PC-9 (cell line): ENCODE results near the gene AEN. TPM values are rescaled to one million over a fixed set of nuclear protein-coding genes. Genes with fewer than 3 reads are reported as not detected.
A peak's percentile ranks its signal among the peaks of the same experiment; 100 is the strongest.
"Not testable (repeated sequence)": the region's sequence is repeated elsewhere in the genome, so short reads cannot be mapped to it uniquely, and the experiment has no call there.

Experiments used
- BruUV-seq: library from RNA; stranded (reverse); fragments of 400-500 nt; replicated peaks from 2 replicates; lab custom pipeline; 2021; lab: Mats Ljungman, UMichigan
- CTCF ChIA-PET: fragments of 300-600 bp; sonication (Branson Sonifier 250); formaldehyde crosslinking; loops from one replicate; lab custom pipeline; 2022; ENCODE audit warnings: antibody characterized with exemption; lab: Charles Lee
- POLR2A ChIA-PET: fragments of 300-600 bp; sonication (Branson Sonifier 250); formaldehyde crosslinking; loops from one replicate; lab custom pipeline; 2022; ENCODE audit warnings: antibody characterized with exemption; ENCODE audit not compliant: unreplicated experiment; lab: Charles Lee
- DNase-seq, 2 experiments: peaks; one replicate each; pipeline versions ENCODE4 v3.0.0 to v3.0.0-alpha.2; 2015 to 2022; ENCODE audit warnings: mixed read lengths in 1 of 2
- H2AFZ ChIP-seq: fragments of 200-600 bp; sonication (generic); 2 replicates; pipeline ENCODE4 v1.8.1; 2017; ENCODE audit warnings: antibody characterized with exemption
- H3F3A ChIP-seq: fragments of 200-600 bp; sonication (generic); 2 replicates; pipeline ENCODE4 v1.8.1; 2017; ENCODE audit warnings: antibody characterized with exemption, mild to moderate bottlenecking, low read depth; ENCODE audit not compliant: insufficient read depth
- H3K27ac ChIP-seq: fragments of 200-600 bp; sonication (generic); 2 replicates; pipeline ENCODE4 v1.6.1; 2016; ENCODE audit warnings: mixed run types
- H3K27me3 ChIP-seq: fragments of 200-600 bp; sonication (generic); 2 replicates; pipeline ENCODE4 v1.6.1; 2016; ENCODE audit warnings: low read depth, mixed run types; ENCODE audit not compliant: insufficient read depth
- H3K36me3 ChIP-seq: fragments of 200-600 bp; sonication (generic); 2 replicates; pipeline ENCODE4 v1.6.1; 2016; ENCODE audit warnings: low read depth, mixed run types
- H3K4me1 ChIP-seq: fragments of 200-600 bp; sonication (generic); replicated peaks from 2 replicates; pipeline ENCODE4 v1.6.1; 2016; ENCODE audit warnings: mixed run types; ENCODE audit not compliant: insufficient read depth
- H3K4me2 ChIP-seq: fragments of 200-600 bp; sonication (generic); 2 replicates; pipeline ENCODE4 v1.6.1; 2017; ENCODE audit warnings: mixed run types
- H3K4me3 ChIP-seq: fragments of 200-600 bp; sonication (generic); 2 replicates; pipeline ENCODE4 v1.6.1; 2016; ENCODE audit warnings: mixed run types
- H3K79me2 ChIP-seq: fragments of 200-600 bp; sonication (generic); 2 replicates; pipeline ENCODE4 v1.6.1; 2017; ENCODE audit warnings: low read depth, mixed run types
- H3K9me2 ChIP-seq: fragments of 200-600 bp; sonication (generic); 2 replicates; pipeline ENCODE4 v1.8.1; 2017; ENCODE audit warnings: mild to moderate bottlenecking; ENCODE audit not compliant: insufficient read depth
- H3K9me3 ChIP-seq: fragments of 200-600 bp; sonication (generic); 2 replicates; pipeline ENCODE4 v1.8.1; 2016; ENCODE audit warnings: low read depth; ENCODE audit not compliant: insufficient read depth
- H4K20me1 ChIP-seq: fragments of 200-600 bp; sonication (generic); 2 replicates; pipeline ENCODE4 v1.8.1; 2017; ENCODE audit not compliant: insufficient read depth
- EZH2 ChIP-seq: fragments of 200-600 bp; sonication (generic); IDR thresholded peaks from 2 replicates; pipeline ENCODE4 v1.8.0; 2017; ENCODE audit warnings: antibody characterized with exemption, low read depth
- intact Hi-C: fragments of 100-400 bp; cut with micrococcal nuclease; formaldehyde crosslinking; loops from one replicate; pipeline ENCODE4 v1.10.0; 2022; ENCODE audit not compliant: unreplicated experiment
- total RNA-seq: library from RNA; stranded (reverse); gene quantifications from 2 replicates; pipeline ENCODE4 v1.2.3, GENCODE V29; 2021
- TF ChIP-seq, protein P1 (sequence below): fragments of 200-600 bp; sonication (generic); conservative IDR thresholded peaks from 2 replicates; pipeline ENCODE4 v1.6.1; 2017; ENCODE audit warnings: mixed run types, antibody characterized with exemption, mild to moderate bottlenecking, moderate library complexity

The AEN gene
- total RNA-seq, 1 experiment from 2014 or later, result 7.8 TPM

DNA sequence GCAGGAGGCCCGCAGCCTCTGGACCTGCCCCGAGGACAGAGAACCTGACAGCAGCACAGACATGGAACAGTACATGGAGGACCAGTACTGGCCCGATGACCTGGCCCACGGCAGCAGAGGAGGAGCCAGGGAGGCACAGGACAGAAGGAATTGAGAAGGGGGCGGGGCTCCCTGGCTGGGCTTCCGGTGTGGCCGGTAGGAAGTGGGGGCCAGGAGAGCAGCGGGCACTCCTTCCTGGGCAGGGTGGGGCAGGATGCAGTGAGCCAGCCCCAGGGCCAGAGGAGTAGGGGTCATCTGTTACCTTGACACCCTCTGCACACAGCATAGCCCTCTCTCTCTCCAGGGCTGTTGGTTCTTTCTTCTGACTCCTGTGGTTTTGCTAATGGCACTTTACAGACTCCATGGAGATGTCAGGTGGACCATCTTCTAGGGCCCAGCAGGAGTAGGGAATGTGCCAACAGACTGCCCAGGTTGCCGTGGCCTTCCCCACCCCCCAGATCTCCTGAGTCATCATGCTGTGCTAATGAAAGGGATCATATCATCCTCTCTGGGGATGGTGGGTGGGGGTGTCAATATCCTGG lies 9.1 kb downstream of the AEN start:
- intact Hi-C loops, result no loop called here
- Histone ChIP-seq H3K9me3 (no peaks in the 10 kb centered on the region), H3K36me3 (peaks cover 12% of the 10 kb centered on the region), H2AFZ (no peak overlapping the region), H3K79me2 (peaks cover 27% of the 10 kb centered on the region), H3K4me3 (no peak overlapping the region), H4K20me1 (peaks cover 10% of the 10 kb centered on the region; the same call in 1 of the 2 replicates), H3F3A (peaks cover 4% of the 10 kb centered on the region), H3K4me1 (no peaks in the 10 kb centered on the region; the same call in 1 of the 2 replicates), H3K27ac (peak overlapping the region; percentile 16; the same call in 1 of the 2 replicates), H3K27me3 (no peaks in the 10 kb centered on the region), H3K9me2 (no peaks in the 10 kb centered on the region), H3K4me2 (no peak overlapping the region)
- ChIA-PET CTCF (no interaction called here), POLR2A (no interaction called here)
- peak in 1 of 2 experiments; percentile 10 for DNase-seq
- TF ChIP-seq, protein P1, sequence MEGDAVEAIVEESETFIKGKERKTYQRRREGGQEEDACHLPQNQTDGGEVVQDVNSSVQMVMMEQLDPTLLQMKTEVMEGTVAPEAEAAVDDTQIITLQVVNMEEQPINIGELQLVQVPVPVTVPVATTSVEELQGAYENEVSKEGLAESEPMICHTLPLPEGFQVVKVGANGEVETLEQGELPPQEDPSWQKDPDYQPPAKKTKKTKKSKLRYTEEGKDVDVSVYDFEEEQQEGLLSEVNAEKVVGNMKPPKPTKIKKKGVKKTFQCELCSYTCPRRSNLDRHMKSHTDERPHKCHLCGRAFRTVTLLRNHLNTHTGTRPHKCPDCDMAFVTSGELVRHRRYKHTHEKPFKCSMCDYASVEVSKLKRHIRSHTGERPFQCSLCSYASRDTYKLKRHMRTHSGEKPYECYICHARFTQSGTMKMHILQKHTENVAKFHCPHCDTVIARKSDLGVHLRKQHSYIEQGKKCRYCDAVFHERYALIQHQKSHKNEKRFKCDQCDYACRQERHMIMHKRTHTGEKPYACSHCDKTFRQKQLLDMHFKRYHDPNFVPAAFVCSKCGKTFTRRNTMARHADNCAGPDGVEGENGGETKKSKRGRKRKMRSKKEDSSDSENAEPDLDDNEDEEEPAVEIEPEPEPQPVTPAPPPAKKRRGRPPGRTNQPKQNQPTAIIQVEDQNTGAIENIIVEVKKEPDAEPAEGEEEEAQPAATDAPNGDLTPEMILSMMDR, result no peak
- no peak for TF ChIP-seq EZH2
- BruUV-seq, result no TSS peak

DNA sequence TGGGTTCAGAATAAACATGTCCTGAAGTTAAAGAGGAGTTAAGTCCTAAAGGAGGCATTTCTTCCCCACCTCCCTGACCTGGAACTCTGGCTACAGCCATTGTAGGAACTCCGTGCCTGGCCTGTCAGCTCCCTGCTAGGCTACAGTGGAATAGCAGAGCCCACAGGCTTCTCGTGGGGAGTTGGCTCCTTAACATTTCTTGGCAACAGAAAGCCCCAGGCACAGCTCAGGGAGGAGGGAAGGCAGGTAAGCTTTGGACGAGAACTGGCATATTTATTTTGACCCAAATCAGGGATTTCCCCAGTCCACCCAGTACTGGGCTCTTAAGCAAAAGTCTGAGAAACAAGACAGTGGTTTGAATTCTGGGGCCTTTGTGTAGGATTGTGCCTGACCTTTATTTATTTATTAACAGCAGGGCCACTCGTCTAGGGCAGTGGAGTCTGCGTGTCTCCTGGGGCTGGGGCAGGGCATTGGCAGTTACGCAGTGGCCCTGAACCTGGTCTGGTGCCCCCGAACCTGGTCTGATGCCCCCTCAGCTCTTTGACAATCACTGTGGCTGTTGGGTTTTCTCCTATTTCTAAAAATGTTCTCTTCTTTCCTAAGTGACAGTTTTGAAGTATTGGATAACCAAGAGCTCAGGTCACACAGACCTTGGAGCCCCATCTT lies 9.8 kb downstream of the AEN start:
- TF ChIP-seq, protein P1, result no peak
- no peak for TF ChIP-seq EZH2
- intact Hi-C loops, result no loop called here
- ChIA-PET POLR2A (no interaction called here), CTCF (no interaction called here)
- H3K9me3 ChIP-seq, result no peaks in the 10 kb centered on the region
- H4K20me1 ChIP-seq, result peaks cover 10% of the 10 kb centered on the region; the same call in 1 of the 2 replicates
- H3F3A ChIP-seq, result peaks cover 4% of the 10 kb centered on the region
- H3K4me3 ChIP-seq, result no peak overlapping the region
- H2AFZ ChIP-seq, result no peak overlapping the region
- no TSS peak for BruUV-seq
- no peaks in the 10 kb centered on the region for H3K27me3 ChIP-seq
- DNase-seq, result no peak
- H3K27ac ChIP-seq, result peak overlapping the region; percentile 16; the same call in 1 of the 2 replicates
- peaks cover 12% of the 10 kb centered on the region for H3K36me3 ChIP-seq
- peaks cover 24% of the 10 kb centered on the region for H3K79me2 ChIP-seq
- H3K9me2 ChIP-seq, result no peaks in the 10 kb centered on the region
- H3K4me2 ChIP-seq, result no peak overlapping the region
- H3K4me1 ChIP-seq, result peaks cover 6% of the 10 kb centered on the region

DNA sequence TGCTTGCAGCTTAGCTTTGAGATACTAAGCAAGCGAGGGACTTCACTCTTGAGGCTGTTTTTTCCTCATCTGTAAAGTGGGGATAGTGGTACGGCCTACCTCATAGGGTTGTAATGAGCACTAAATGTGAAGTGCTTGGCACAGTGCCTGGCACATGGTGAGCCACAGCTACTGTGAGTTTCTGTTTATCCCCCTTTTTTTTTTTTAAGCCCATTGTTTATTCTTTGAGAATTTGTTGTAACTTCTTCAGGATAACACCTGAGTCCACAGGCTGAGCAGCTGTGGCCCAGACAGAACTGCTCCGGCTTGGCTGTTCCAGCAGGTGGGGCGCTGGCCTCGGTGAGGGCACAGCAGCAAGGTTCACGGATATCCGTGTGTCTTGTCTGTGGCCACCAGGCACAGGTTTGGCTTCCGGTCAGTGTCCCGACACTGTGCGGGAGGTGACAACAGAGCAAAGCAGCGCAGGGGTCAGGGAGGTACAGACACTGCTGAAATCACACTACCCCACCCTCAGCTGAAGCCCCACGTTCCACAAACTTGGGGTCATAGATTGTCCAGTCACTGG lies 10.4 kb downstream of the AEN start:
- intact Hi-C loops, result no loop called here
- peaks cover 12% of the 10 kb centered on the region for H3K36me3 ChIP-seq
- CTCF ChIA-PET, result no interaction called here

DNA sequence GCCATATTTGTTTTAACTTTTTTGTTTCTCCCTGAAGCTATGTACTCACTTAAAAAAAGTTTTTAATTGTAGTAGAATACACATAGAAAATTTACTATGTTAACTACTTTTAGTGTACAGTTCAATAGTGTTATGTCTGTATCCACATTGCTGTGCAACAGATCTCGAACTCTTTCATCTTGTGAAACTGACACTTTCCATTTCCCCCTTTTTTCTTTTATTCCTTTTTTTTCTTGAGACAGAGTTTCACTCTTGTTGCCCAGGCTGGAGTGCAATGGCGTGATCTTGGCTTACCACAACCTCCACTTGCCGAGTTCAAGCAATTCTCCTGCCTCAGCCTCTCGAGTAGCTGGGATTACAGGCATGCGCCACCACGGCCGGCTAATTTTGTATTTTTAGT lies 11.7 kb downstream of the AEN start:
- H3F3A ChIP-seq, H3K9me2 ChIP-seq, H2AFZ ChIP-seq, CTCF ChIA-PET, BruUV-seq, H3K36me3 ChIP-seq, POLR2A ChIA-PET, H3K27me3 ChIP-seq, H3K79me2 ChIP-seq, H3K27ac ChIP-seq, H4K20me1 ChIP-seq, H3K9me3 ChIP-seq, H3K4me2 ChIP-seq, H3K4me3 ChIP-seq, DNase-seq, intact Hi-C loops: not testable (repeated sequence)
- peaks cover 14% of the 10 kb centered on the region for H3K4me1 ChIP-seq

More for the DNA sequence above, 10.4 kb downstream of the AEN start:
- BruUV-seq, result no TSS peak
- peaks cover 4% of the 10 kb centered on the region for H3F3A ChIP-seq
- POLR2A ChIA-PET, result no interaction called here
- no peaks in the 10 kb centered on the region for H3K9me2 ChIP-seq
- H3K4me2 ChIP-seq, result no peak overlapping the region
- no peaks in the 10 kb centered on the region for H3K27me3 ChIP-seq
- H3K27ac ChIP-seq, result no peak overlapping the region
- H3K4me3 ChIP-seq, result no peak overlapping the region
- peaks cover 18% of the 10 kb centered on the region for H3K79me2 ChIP-seq
- no peaks in the 10 kb centered on the region for H3K9me3 ChIP-seq
- no peak for TF ChIP-seq EZH2
- TF ChIP-seq, protein P1, result no peak
- no peak overlapping the region for H2AFZ ChIP-seq
- H4K20me1 ChIP-seq, result peaks cover 10% of the 10 kb centered on the region; the same call in 1 of the 2 replicates
- H3K4me1 ChIP-seq, result peaks cover 11% of the 10 kb centered on the region
- no peak for DNase-seq
